ENCODE data around the gene VPS52. TPM values are rescaled to one million over a fixed set of nuclear protein-coding genes. Genes with fewer than 3 reads are reported as not detected.
"Not testable (repeated sequence)": the region's sequence is repeated elsewhere in the genome, so short reads cannot be mapped to it uniquely, and the experiment has no call there.

The VPS52 gene
- total RNA-seq, 1 donor from 2014 or later = 47.5 TPM

- peak overlapping the region; percentile 73 for H3K27ac ChIP-seq
- no peak for TF ChIP-seq CTCF (IDR thresholded peaks at IDR 0.05)
- peaks cover 61% of the 10 kb centered on the region for H3K36me3 ChIP-seq
These were observed 16.7 kb upstream of the VPS52 start for GRCh38 chr6:33288141-33288920.

GRCh38 chr6:33286946-33287914, 15.6 kb upstream of the VPS52 start:
- peaks cover 54% of the 10 kb centered on the region for H3K36me3 ChIP-seq
- DNase-seq (no peak), ATAC-seq (no peak)
- no peak overlapping the region for H3K4me3 ChIP-seq
- no peaks in the 10 kb centered on the region for H3K27me3 ChIP-seq
- H3K27ac ChIP-seq = no peak overlapping the region
- peaks cover 19% of the 10 kb centered on the region for H3K4me1 ChIP-seq
- intact Hi-C loops (cut with DNase I) = no loop called here
- no peaks in the 10 kb centered on the region for H3K9me3 ChIP-seq
- no peak for TF ChIP-seq CTCF (IDR thresholded peaks at IDR 0.05)

More at GRCh38 chr6:33288141-33288920, 16.7 kb upstream of the VPS52 start:
- no peaks in the 10 kb centered on the region for H3K27me3 ChIP-seq
- intact Hi-C loops (cut with DNase I) = no loop called here
- no peaks in the 10 kb centered on the region for H3K9me3 ChIP-seq
- peaks cover 19% of the 10 kb centered on the region for H3K4me1 ChIP-seq
- peak overlapping the region; percentile 89 for H3K4me3 ChIP-seq
- DNase-seq = no peak
- no peak for ATAC-seq

GRCh38 chr6:33285214-33285613, 13.5 kb upstream of the VPS52 start:
- H3K27me3 ChIP-seq; DNase-seq; intact Hi-C loops (cut with DNase I); H3K9me3 ChIP-seq; H3K4me3 ChIP-seq; ATAC-seq; H3K27ac ChIP-seq: not testable (repeated sequence)
- H3K4me1 ChIP-seq = peaks cover 16% of the 10 kb centered on the region
- H3K36me3 ChIP-seq = peaks cover 45% of the 10 kb centered on the region

- H3K27me3 ChIP-seq = no peaks in the 10 kb centered on the region
- intact Hi-C loops (cut with DNase I) = no loop called here
- ATAC-seq (no peak), DNase-seq (no peak)
- H3K9me3 ChIP-seq = no peaks in the 10 kb centered on the region
- no peak overlapping the region for H3K27ac ChIP-seq
- no peak for TF ChIP-seq CTCF (IDR thresholded peaks at IDR 0.05)
- H3K4me3 ChIP-seq = no peak overlapping the region
- peaks cover 22% of the 10 kb centered on the region for H3K4me1 ChIP-seq
- H3K36me3 ChIP-seq = peaks cover 44% of the 10 kb centered on the region
These were observed 8.9 kb upstream of the VPS52 start for GRCh38 chr6:33280539-33280938.

GRCh38 chr6:33279971-33280511, 8.4 kb upstream of the VPS52 start:
- Histone ChIP-seq H3K36me3 (peaks cover 44% of the 10 kb centered on the region), H3K4me3 (no peak overlapping the region), H3K4me1 (peaks cover 26% of the 10 kb centered on the region), H3K27me3 (no peaks in the 10 kb centered on the region), H3K27ac (no peak overlapping the region), H3K9me3 (no peaks in the 10 kb centered on the region)
- DNase-seq = no peak
- peak; percentile 35 for TF ChIP-seq CTCF (IDR thresholded peaks at IDR 0.05)
- intact Hi-C loops (cut with DNase I) = no loop called here
- ATAC-seq = no peak
